Gastrocnemius medialis (tissue), 4 donors: ENCODE data around the gene PRRX1. TPM values are rescaled to one million over a fixed set of nuclear protein-coding genes. Genes with fewer than 3 reads are reported as not detected.

Source experiments
- ATAC-seq, 2 donors: fragments of 150-250 bp; one replicate each; pipeline ENCODE4 v1.9.1; 2016
- DNase-seq, 2 donors: peaks; one replicate each; pipeline ENCODE4 v3.0.0-alpha.2; 2019
- H3K27ac ChIP-seq, 4 donors: fragments of 200-600 bp; sonication (generic); 1 replicate in 1 of 4; 2 replicates in 3 of 4; pipeline ENCODE4 v1.5.1; 2016 to 2018; ENCODE audit warnings: mild to moderate bottlenecking in 2 of 4, moderate library complexity in 1 of 4
- H3K27me3 ChIP-seq, 3 donors: fragments of 200-600 bp; sonication (generic) in 2 of 3; 1 replicate in 1 of 3; 2 replicates in 2 of 3; pipeline versions ENCODE4 v1.5.1 to v1.6.0; 2016 to 2019; ENCODE audit warnings: mild to moderate bottlenecking in 1 of 3, moderate library complexity in 1 of 3
- H3K36me3 ChIP-seq, 2 donors: fragments of 200-600 bp; sonication (generic) in 1 of 2; one replicate each; pipeline ENCODE4 v1.5.1; 2017 to 2018
- H3K4me1 ChIP-seq, 2 donors: fragments of 200-600 bp; sonication (generic) in 1 of 2; one replicate each; pipeline ENCODE4 v1.5.1; 2016 to 2017; ENCODE audit warnings: mild to moderate bottlenecking in 2 of 2
- H3K4me3 ChIP-seq, 4 donors: fragments of 200-600 bp; sonication (generic) in 3 of 4; 1 replicate in 1 of 4; 2 replicates in 3 of 4; pipeline ENCODE4 v1.5.1; 2016 to 2019; ENCODE audit warnings: mild to moderate bottlenecking in 2 of 4
- H3K9me3 ChIP-seq, 3 donors: fragments of 200-600 bp; sonication (generic) in 2 of 3; 1 replicate in 1 of 3; 2 replicates in 2 of 3; pipeline ENCODE4 v1.5.1; 2016 to 2019
- CTCF ChIP-seq, 5 experiments: fragments of 450-650 bp in 3 of 5; fragments of 200-600 bp in 2 of 5; sonication (generic) in 2 of 5; IDR thresholded peaks in 4 of 5; conservative IDR thresholded peaks in 1 of 5; 1 replicate in 4 of 5; 2 replicates in 1 of 5; pipeline ENCODE4 v1.5.1; 2016 to 2019; ENCODE audit warnings: antibody characterized with exemption in 5 of 5, mild to moderate bottlenecking in 3 of 5, moderate library complexity in 3 of 5
- POLR2A ChIP-seq, 2 donors: fragments of 450-650 bp; IDR thresholded peaks; one replicate each; pipeline ENCODE4 v1.6.1; 2017; ENCODE audit warnings: antibody characterized with exemption in 2 of 2, mild to moderate bottlenecking in 2 of 2, moderate library complexity in 2 of 2
- in situ Hi-C, 4 donors: fragments of 200-750 bp; cut with MboI; loops; one replicate each; pipeline versions ENCODE4 v1.15.0 to v1.8.0; 2017; ENCODE audit warnings: low sequenced_read_pairs in 4 of 4
- intact Hi-C: fragments of 100-400 bp; cut with DNase I; formaldehyde crosslinking; loops from one replicate; pipeline ENCODE4 v1.15.1; 2023; ENCODE audit warnings: low total_unique reads
- total RNA-seq, 4 donors: library from RNA; depleted of rRNA; stranded (reverse); fragments of >200 nt; gene quantifications; one replicate each; pipeline versions ENCODE4 v1.1.0 to v1.2.3, GENCODE V29; 2016

PRRX1 gene
- total RNA-seq, 4 donors from 2014 or later, result 35.3 to 120 (median 64.3) TPM

DNA sequence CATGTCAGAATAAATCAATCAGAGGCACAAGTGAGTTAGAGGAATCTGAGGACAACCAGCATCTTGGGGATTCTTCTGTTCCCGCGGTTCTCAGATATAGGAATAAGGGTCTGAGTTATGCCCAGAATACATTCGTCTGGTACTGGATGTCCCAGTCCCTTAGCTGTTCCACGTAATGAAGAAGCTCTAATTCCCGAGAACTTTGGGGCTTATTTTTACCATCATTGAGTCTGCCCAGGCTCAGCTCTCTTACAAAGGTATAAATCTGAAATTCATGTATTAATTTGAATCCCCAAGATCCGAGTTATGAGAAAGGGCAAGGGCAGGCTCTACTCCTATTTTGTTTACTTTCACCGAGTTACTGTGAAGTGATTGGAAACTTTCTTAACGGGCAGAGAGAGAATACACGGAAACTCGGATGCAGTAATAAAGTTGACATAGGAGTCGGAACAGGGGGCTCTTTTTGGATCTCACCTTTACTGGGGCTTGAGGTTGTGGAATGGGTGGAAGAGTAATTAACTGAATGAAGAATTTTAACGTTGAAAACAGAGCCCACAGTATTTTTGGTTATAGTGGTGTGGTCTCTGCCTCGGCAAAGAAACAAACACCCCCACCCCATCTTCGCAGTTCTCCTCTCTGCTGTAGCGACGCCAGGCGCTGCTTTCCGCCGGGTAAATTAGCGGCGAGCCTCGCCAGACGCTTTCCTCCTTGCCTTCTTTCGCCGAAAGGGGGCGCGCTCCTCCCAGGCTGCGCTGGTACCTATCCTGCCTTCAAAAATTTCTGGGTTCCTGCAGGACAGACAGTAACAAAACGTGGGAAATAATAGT, 7.1 kb downstream of the PRRX1 start:
- peak overlapping the region; percentile 90 to 100 (median 96) for H3K27ac ChIP-seq
- no peaks in the 10 kb centered on the region for H3K27me3 ChIP-seq
- no peaks in the 10 kb centered on the region for H3K36me3 ChIP-seq
- ATAC-seq, result peak in 1 of 2 donors; percentile 8
- in situ Hi-C loops (loop anchor here in 2 of 4 donors (25.0 kb wide), 3 partner anchors 91 to 734 kb away; no protein-coding TSS in a partner anchor), intact Hi-C loops (loop anchor here (1.0 to 2.0 kb wide), 2 partner anchors 36 to 1558 kb away; no protein-coding TSS in a partner anchor)
- DNase-seq, result peak in 1 of 2 donors; percentile 58
- H3K9me3 ChIP-seq, result no peaks in the 10 kb centered on the region
- TF ChIP-seq POLR2A (IDR thresholded peaks at IDR 0.05) (no peak), CTCF (IDR thresholded peaks at IDR 0.05 in 4 of 5, conservative IDR thresholded peaks at IDR 0.05 in 1 of 5) (peak; percentile 30 to 70 (median 61))
- peak overlapping the region; percentile 7 to 27 (median 16) for H3K4me3 ChIP-seq
- H3K4me1 ChIP-seq, result peaks cover 65 to 68% of the 10 kb centered on the region in 2 donors

DNA sequence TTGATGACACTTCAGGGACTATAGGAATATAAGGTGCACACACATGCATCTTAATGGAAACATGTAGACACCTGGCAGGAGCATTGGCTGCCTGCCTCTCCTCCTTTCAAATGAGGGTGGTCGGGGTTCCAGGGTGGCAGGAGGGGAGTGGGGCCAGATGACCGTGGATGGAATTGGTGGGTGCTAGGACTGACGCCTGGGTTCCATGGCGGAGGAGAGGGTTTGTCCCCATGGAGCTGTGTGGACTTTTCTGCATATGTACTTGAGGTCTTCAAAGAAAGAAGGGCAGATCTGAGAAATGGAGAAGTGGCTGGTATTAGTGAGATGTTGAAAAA, 7.7 kb downstream of the PRRX1 start:
- TF ChIP-seq CTCF (IDR thresholded peaks at IDR 0.05 in 4 of 5, conservative IDR thresholded peaks at IDR 0.05 in 1 of 5) (no peak), POLR2A (IDR thresholded peaks at IDR 0.05) (no peak)
- H3K4me3 ChIP-seq, result no peak overlapping the region
- in situ Hi-C loops, result loop anchor here in 2 of 4 donors (25.0 kb wide), 3 partner anchors 91 to 734 kb away; no protein-coding TSS in a partner anchor
- no peaks in the 10 kb centered on the region for H3K27me3 ChIP-seq
- H3K4me1 ChIP-seq, result peaks cover 69 to 71% of the 10 kb centered on the region in 2 donors
- ATAC-seq (no peak), DNase-seq (no peak)
- no peaks in the 10 kb centered on the region for H3K36me3 ChIP-seq
- intact Hi-C loops, result loop anchor here (1.0 to 2.0 kb wide), 2 partner anchors 36 to 1559 kb away; no protein-coding TSS in a partner anchor
- no peaks in the 10 kb centered on the region for H3K9me3 ChIP-seq
- H3K27ac ChIP-seq, result peak overlapping the region; percentile 90 to 100 (median 96)

- no peak overlapping the region for H3K4me3 ChIP-seq
- intact Hi-C loops (no loop called here), in situ Hi-C loops (loop anchor here in 2 of 4 donors (25.0 kb wide), 3 partner anchors 90 to 735 kb away; no protein-coding TSS in a partner anchor)
- no peaks in the 10 kb centered on the region for H3K9me3 ChIP-seq
- ATAC-seq, result no peak
- no peak for TF ChIP-seq POLR2A (IDR thresholded peaks at IDR 0.05)
- no peak for TF ChIP-seq CTCF (IDR thresholded peaks at IDR 0.05 in 4 of 5, conservative IDR thresholded peaks at IDR 0.05 in 1 of 5)
- peak overlapping the region; percentile 90 to 100 (median 96) for H3K27ac ChIP-seq
- H3K4me1 ChIP-seq, result peaks cover 69 to 76% of the 10 kb centered on the region in 2 donors
- no peak for DNase-seq
- no peaks in the 10 kb centered on the region for H3K36me3 ChIP-seq
- no peaks in the 10 kb centered on the region for H3K27me3 ChIP-seq
Observed at GRCh38 chr1:170672316-170672715, 8.4 kb downstream of the PRRX1 start.

GRCh38 chr1:170674239-170674638, 10.3 kb downstream of the PRRX1 start:
- peak in 1 of 2 donors; percentile 11 for TF ChIP-seq POLR2A (IDR thresholded peaks at IDR 0.05)
- TF ChIP-seq CTCF (IDR thresholded peaks at IDR 0.05 in 4 of 5, conservative IDR thresholded peaks at IDR 0.05 in 1 of 5), result no peak
- H3K9me3 ChIP-seq, result no peaks in the 10 kb centered on the region
- no peaks in the 10 kb centered on the region for H3K27me3 ChIP-seq
- H3K4me1 ChIP-seq, result peaks cover 71 to 80% of the 10 kb centered on the region in 2 donors
- ATAC-seq, result peak in 1 of 2 donors; percentile 30
- H3K4me3 ChIP-seq, result no peak overlapping the region
- peak overlapping the region; percentile 90 to 100 (median 96) for H3K27ac ChIP-seq
- DNase-seq, result no peak
- intact Hi-C loops (loop anchor here (2.0 kb wide), 1 partner anchor 19 kb away; no protein-coding TSS in a partner anchor), in situ Hi-C loops (loop anchor here in 2 of 4 donors (25.0 kb wide), 3 partner anchors 88 to 737 kb away; no protein-coding TSS in a partner anchor)
- H3K36me3 ChIP-seq, result no peaks in the 10 kb centered on the region
